NT2/D1 (cell line): ENCODE data around the gene SLC25A13.

ENCODE experiments used
- DNase-seq: peaks from one replicate; pipeline ENCODE4 v3.0.0-alpha.2; 2011; ENCODE audit warnings: low read depth, low spot score
- H3K27me3 ChIP-seq: 2 replicates; pipeline ENCODE4 v1.6.0; 2011; ENCODE audit warnings: mild to moderate bottlenecking; ENCODE audit not compliant: insufficient read length, insufficient read depth
- H3K36me3 ChIP-seq: 2 replicates; pipeline ENCODE4 v1.6.1; 2011; ENCODE audit warnings: mild to moderate bottlenecking, low read length, mixed read lengths; ENCODE audit not compliant: insufficient read depth, insufficient read length
- H3K4me1 ChIP-seq: 2 replicates; pipeline ENCODE4 v1.5.1; 2011; ENCODE audit not compliant: insufficient read depth, insufficient read length
- H3K4me3 ChIP-seq: 2 replicates; pipeline ENCODE4 v1.5.1; 2011; ENCODE audit warnings: low read depth; ENCODE audit not compliant: insufficient read length
- H3K9ac ChIP-seq: 2 replicates; pipeline ENCODE4 v1.6.0; 2011; ENCODE audit warnings: low read depth; ENCODE audit not compliant: insufficient read length
- H3K9me3 ChIP-seq: 2 replicates; pipeline ENCODE4 v1.5.1; 2011; ENCODE audit warnings: mild to moderate bottlenecking, low read length; ENCODE audit not compliant: insufficient read depth
- SUZ12 ChIP-seq: IDR thresholded peaks from 2 replicates; pipeline ENCODE4 v1.6.1; 2011; ENCODE audit not compliant: insufficient read length, insufficient read depth; ENCODE audit errors: extremely low read depth
- YY1 ChIP-seq: IDR thresholded peaks from 2 replicates; pipeline ENCODE4 v1.6.1; 2011; ENCODE audit not compliant: insufficient read length, insufficient read depth
- ZNF274 ChIP-seq: IDR thresholded peaks from 2 replicates; pipeline ENCODE4 v1.6.1; 2011; ENCODE audit warnings: mild to moderate bottlenecking, low read depth, low read length

SLC25A13 gene

DNA sequence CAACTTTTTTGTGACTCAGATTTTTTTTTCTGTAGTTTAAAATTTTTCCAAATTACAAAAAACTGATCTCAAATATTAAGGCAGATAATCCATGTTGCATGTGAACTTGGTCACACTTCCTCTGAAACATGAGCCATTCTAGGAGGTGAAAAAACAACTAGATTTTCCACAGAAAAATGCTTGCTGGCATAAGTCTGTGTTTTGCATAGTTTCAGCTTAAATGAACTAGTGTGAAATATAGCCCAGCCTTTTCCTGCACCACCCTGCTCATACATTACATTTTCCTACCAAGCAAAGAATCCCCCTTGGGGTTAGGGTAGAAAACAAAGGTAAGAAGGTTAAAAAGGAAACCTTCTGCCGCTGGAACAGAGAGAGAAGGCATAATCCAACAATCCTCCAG, 48.2 kb downstream of the SLC25A13 start:
- TF ChIP-seq YY1 (no peak), SUZ12 (no peak), ZNF274 (no peak)
- Histone ChIP-seq H3K36me3 (no peaks in the 10 kb centered on the region), H3K9me3 (no peaks in the 10 kb centered on the region), H3K4me1 (no peaks in the 10 kb centered on the region), H3K27me3 (no peaks in the 10 kb centered on the region), H3K4me3 (no peak overlapping the region), H3K9ac (no peak overlapping the region)
- DNase-seq: no peak

DNA sequence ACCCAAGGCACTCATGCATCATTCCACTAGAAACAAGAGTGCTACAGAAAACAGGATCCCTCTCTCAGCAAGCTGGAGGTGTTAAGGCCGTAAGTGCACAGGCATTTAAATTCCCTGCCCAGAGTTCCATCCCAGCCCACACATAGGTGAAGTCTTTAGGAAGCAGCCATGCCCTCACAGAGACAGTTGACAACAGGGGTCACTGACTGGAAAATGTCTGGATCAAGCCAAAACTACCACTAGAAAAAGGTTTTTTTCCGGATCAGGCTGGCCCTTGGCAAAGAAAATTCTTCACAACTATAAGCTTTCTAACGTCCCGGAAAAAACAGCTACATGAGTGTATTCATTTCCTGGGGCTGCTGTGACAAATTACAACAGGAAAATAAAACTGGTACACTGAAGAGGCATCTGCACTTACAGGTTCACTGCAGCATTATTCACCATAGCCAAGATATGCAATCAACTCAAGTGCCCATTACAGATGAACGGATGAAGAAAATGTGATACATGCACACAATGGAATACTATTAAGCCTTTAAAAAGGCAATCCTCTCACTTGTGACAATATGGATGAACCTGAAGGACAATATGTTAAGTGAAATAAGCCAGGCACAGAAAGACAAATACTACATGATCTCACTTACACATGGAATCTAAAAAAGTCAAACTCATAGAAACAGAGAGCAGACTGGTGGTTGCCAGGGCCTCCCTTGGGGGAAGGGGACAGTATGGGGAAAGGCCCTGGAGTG, 52.5 kb downstream of the SLC25A13 start:
- TF ChIP-seq ZNF274 (no peak), YY1 (no peak), SUZ12 (no peak)
- Histone ChIP-seq H3K27me3 (no peaks in the 10 kb centered on the region), H3K9me3 (no peaks in the 10 kb centered on the region), H3K9ac (no peak overlapping the region), H3K4me3 (no peak overlapping the region), H3K36me3 (peaks cover 6% of the 10 kb centered on the region), H3K4me1 (no peaks in the 10 kb centered on the region)
- DNase-seq: no peak

DNA sequence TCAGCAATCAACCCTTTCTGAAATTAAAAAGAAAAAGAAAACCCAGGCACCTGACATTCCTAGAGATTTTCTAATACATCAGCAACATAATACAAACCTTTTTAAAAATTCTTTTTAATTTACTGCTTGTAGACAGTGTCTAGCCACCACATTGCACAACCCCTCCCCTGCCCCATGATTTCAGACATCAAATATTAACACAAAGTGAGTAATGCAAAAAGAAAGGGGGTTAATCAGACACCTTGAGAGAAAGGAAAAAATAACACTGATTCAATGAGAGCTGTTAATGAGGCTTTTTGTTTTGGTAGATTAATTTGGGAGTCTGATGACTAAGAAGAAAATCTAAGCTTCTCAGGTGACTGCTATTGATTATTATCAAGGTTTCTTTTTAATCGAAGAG, 55.3 kb downstream of the SLC25A13 start:
- no peak overlapping the region for H3K4me3 ChIP-seq
- no peaks in the 10 kb centered on the region for H3K4me1 ChIP-seq
- TF ChIP-seq YY1 (no peak), ZNF274 (no peak), SUZ12 (no peak)
- no peaks in the 10 kb centered on the region for H3K9me3 ChIP-seq
- no peak overlapping the region for H3K9ac ChIP-seq
- DNase-seq: no peak
- no peaks in the 10 kb centered on the region for H3K27me3 ChIP-seq
- peaks cover 6% of the 10 kb centered on the region for H3K36me3 ChIP-seq

DNA sequence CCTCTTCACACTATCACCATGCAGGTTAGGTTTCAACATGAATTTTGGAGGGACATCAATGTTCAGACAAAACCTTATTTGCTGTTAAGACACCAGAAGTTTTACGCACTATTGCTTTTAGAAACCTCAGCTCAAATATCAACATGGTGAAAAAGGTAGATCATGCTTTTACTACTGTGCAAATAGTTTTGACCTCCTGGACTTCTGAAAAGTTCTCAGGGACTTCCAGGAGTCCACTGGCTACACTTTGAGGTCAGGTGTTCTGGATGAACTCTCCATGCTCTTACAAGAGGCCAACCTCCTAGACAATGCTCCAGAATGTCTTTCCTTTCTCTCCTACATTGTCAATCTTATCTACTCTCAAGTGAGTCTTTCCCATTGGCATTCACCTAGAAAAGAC, 55.9 kb downstream of the SLC25A13 start:
- TF ChIP-seq YY1: no peak
- no peak for TF ChIP-seq SUZ12
- no peak for TF ChIP-seq ZNF274

DNA sequence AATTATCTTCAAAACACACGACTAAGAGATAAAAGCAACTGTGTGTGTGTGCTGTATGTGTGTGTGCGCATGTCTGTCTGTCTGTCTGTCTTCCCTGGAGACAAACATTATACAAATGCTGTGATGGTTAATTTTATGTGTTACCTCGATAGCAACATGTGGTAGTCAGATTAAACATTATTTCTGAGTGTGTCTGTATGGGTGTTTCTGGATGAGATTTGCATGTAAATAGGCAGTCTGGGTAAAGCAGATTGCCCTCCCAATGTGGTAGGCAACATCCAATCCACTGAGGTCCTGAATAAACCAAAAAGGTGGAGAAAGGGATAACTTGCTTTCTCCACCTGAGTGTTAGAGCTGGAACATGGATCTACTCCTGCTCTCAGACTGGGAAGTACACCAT, 67.9 kb downstream of the SLC25A13 start:
- no peaks in the 10 kb centered on the region for H3K36me3 ChIP-seq
- TF ChIP-seq YY1: no peak
- no peak for TF ChIP-seq ZNF274
- TF ChIP-seq SUZ12: no peak
- no peaks in the 10 kb centered on the region for H3K9me3 ChIP-seq
- H3K27me3 ChIP-seq: no peaks in the 10 kb centered on the region
- no peaks in the 10 kb centered on the region for H3K4me1 ChIP-seq
- H3K9ac ChIP-seq: no peak overlapping the region
- no peak for DNase-seq
- H3K4me3 ChIP-seq: no peak overlapping the region

More for the DNA sequence above, 55.9 kb downstream of the SLC25A13 start:
- Histone ChIP-seq H3K9me3 (no peaks in the 10 kb centered on the region), H3K9ac (no peak overlapping the region), H3K4me3 (no peak overlapping the region), H3K27me3 (no peaks in the 10 kb centered on the region), H3K4me1 (no peaks in the 10 kb centered on the region), H3K36me3 (peaks cover 6% of the 10 kb centered on the region)
- DNase-seq: no peak

DNA sequence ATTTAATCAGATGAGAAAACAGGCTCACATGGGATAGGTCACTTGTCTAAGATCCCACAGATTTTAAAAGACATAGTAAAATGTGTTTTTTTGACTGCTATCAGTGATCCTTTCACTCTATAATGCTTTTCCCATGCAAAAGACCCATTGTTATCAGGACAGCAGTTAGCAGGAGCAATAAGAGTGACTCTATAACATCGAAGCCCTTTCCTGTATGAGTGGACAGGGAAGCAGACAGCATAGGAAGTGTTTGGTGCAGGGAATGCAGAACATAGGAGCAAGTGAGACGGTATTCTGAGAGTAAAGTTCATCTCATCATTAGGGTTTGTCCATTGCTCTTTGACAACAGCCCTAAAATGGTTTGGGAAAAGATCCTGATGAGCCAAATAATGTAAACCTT, 68.5 kb downstream of the SLC25A13 start:
- H3K4me1 ChIP-seq: no peaks in the 10 kb centered on the region
- no peaks in the 10 kb centered on the region for H3K27me3 ChIP-seq
- no peak for TF ChIP-seq ZNF274
- no peak for TF ChIP-seq YY1
- TF ChIP-seq SUZ12: no peak
- no peak for DNase-seq
- no peaks in the 10 kb centered on the region for H3K36me3 ChIP-seq
- H3K4me3 ChIP-seq: no peak overlapping the region
- H3K9ac ChIP-seq: no peak overlapping the region
- H3K9me3 ChIP-seq: no peaks in the 10 kb centered on the region

DNA sequence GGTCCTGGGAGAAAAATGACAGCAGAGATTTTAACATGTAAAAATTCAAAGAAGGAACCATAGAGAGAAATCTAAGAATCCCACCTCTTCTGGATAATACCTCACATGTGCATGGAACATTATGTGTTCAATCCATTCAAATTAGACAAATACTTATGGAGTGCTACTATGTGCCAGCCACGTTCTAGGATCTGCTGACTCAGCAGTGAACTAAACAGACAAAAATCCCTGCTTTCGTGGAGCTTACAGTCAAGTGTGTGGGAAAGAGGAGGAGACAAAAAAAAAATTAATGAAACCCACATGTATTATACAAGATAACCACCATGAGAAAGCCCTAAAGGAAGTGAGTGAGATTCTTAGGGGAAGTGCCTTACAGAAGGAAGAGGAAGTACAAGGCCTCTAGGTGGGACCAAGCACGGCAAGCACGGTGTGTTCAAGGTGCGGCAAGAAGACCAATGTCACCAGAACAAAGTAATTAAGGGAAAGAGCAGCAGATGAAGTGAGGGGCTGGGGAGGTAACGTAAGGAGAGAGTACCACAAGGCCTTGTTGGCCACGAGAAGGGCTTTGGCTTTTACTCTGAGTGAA, 71.0 kb downstream of the SLC25A13 start:
- DNase-seq: no peak
- no peaks in the 10 kb centered on the region for H3K9me3 ChIP-seq
- H3K4me3 ChIP-seq: no peak overlapping the region
- TF ChIP-seq YY1 (no peak), ZNF274 (no peak), SUZ12 (no peak)
- no peaks in the 10 kb centered on the region for H3K4me1 ChIP-seq
- no peak overlapping the region for H3K9ac ChIP-seq
- H3K36me3 ChIP-seq: no peaks in the 10 kb centered on the region
- no peaks in the 10 kb centered on the region for H3K27me3 ChIP-seq
